Measurements from ENCODE around the gene SIGLEC15.

DNA sequence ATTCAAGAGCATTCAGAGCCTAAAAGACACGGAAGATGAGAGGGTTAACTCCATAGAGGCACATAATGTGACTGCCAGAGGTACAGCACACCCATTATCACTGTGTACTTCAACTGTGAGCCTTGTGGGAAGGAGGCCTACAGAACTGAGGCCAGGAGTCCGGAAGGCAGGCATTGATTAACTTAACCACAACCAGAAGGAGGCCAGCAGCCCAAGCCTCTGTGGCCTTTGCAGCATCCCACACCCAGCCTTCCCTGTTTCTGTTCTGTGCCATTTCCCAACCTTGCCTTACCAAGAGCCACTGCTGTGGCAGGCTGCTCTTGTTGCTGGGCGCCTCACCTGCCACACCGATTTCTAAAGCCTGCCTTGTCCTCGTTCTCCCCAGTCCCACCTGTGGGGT is 27.2 kb downstream of the SIGLEC15 start:
- TF ChIP-seq RAD21 (IDR thresholded peaks at IDR 0.05; ENCODE audit: low read depth) = no peak
- TF ChIP-seq, protein P1, sequence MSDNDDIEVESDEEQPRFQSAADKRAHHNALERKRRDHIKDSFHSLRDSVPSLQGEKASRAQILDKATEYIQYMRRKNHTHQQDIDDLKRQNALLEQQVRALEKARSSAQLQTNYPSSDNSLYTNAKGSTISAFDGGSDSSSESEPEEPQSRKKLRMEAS (IDR thresholded peaks at IDR 0.05) = no peak
